Endometrium (tissue), 2 donors: ENCODE measurements around the gene ARHGEF37.
"Not testable (repeated sequence)": the region's sequence is repeated elsewhere in the genome, so short reads cannot be mapped to it uniquely, and the experiment has no call there.

ENCODE experiments used
- FAIRE-seq: peaks from 2 replicates; lab custom pipeline; 2012; peaks lifted over from hg19 to GRCh38; lab: Jason Lieb, UNC
- donor health status: control.
- donor health status: control.

The ARHGEF37 gene

GRCh38 chr5:149648464-149649393 lies 67.4 kb downstream of the ARHGEF37 start:
- not testable (repeated sequence) for FAIRE-seq

GRCh38 chr5:149649730-149650129 lies 68.4 kb downstream of the ARHGEF37 start:
- not testable (repeated sequence) for FAIRE-seq

GRCh38 chr5:149651686-149652085 lies 70.4 kb downstream of the ARHGEF37 start:
- FAIRE-seq, result no peak

GRCh38 chr5:149652697-149653096 lies 71.4 kb downstream of the ARHGEF37 start:
- FAIRE-seq, result no peak

DNA sequence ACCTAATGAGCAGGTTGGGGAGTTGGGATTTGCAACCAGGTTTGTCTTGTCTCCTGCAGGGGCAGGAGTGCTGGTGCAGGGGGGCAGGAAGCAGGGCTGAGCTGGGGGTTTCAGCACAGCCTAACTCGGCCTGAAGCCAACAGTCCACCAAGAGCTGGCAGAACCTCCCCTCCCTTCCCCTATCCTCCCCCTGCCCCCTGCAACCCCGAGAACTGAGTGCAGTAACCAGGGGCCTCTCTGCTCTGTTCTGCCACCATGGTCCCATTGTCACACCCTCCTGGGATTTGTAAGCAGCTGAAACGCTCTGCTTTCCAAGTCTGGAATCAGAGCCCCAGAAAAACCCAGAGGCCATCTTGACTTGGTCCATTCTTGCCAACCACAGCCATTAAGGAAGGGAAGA lies 72.9 kb downstream of the ARHGEF37 start:
- no peak for FAIRE-seq

- no peak for FAIRE-seq
Observed at GRCh38 chr5:149654883-149655505, 73.7 kb downstream of the ARHGEF37 start.

DNA sequence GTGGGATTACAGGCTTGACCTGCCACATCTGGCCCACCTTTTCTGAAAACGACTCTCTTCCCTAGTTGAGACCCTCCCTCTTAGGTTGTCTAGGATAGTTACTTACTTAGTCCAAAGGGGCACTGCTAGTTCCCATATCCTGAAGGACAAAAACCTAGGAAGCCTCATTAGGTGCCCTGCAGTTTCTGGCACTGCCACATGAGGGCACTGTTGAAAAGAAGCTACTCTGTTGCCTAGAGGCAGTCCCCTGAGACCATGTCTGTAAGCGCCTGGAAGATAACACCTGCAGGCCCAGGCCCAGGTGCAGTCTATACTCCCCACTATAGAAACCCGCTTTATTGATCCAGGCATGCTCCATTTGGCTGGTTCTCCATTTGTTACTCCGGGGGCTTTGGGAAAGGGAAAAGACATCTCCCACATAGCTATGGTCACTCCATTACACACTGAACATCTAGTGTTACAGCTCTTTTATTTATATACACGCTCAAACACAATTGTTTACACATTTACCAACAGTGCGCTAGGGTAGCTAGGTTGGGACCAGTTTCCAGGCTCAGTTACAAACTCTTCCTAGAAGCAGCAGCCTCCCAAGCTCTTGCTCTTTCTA lies 75.4 kb downstream of the ARHGEF37 start:
- FAIRE-seq, result no peak

DNA sequence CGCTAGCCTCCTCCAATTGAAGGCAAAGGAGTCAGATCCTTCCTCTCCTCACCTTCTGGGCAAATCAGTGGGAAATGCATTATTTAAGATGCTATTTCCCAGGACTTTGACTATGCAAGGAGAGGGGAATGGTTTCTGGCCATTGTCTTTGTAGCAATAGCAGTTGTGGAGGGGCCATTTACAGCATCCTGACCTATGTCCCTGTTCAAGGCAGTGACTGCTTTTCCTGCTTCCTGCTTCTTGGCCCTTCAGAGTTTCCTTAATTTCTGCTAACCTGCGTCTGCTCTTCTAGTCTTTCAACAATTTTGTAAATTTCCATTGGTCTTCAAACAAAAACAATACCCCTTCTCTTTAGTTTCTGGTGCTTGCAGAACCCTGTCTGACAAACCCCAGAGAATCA lies 76.0 kb downstream of the ARHGEF37 start:
- no peak for FAIRE-seq

DNA sequence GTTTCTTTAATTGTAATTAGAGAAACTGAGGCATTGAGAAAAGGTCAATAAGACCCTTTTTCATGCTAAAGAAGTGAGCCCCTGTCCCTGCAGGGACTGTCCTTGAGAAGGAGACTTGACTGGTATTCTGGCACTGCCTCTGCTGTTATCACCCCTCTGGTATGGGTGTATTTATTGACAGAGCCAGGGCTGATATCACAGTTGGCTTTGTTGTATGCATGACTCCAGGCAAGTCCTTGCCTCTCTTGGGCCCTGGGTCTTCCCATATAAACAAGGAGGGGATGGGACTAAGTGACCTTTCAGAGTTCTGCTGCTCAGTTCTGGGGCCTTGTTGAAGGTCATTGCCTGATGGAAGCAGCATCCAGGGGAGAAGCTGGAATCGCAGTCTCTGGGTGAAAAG lies 77.0 kb downstream of the ARHGEF37 start:
- FAIRE-seq, result no peak

GRCh38 chr5:149664083-149664482 lies 82.8 kb downstream of the ARHGEF37 start:
- FAIRE-seq, result no peak

DNA sequence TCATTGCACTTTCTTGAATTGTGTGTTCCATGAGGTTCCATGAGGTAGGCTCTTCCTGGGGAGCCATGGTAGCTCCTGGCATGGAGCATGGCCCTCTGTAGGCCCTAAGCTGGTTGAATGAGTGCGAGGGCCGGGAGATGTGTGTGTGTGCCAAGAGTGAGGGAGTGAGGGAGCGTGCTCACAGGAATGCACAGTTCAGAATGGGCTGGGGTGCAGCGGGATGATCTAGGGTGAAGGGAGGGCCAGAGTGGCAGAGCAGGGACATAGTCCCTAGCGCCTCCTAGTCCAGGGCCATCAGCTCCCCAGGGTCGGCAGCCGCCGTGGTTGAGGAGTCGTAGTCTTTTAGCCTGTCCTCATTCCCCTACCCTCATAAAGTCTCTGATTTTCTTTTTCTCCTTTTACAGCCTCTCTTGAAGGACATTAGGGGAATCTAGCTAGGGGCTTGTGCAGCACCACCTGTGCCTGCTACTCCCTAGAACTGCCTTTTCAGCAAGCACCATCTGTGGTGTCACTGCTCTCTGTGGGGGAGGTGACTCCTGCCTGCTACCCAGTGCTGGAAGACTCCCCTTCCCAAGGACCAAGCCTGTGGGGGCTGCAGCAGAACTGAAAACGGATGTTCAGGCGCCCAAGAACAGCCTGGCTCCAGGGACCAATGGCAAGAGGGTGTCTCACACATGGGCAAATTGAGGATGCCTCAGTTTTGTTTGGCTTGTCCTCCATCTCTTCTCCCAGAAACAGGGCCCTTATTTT lies 83.5 kb downstream of the ARHGEF37 start:
- no peak for FAIRE-seq

- FAIRE-seq, result no peak
Observed at GRCh38 chr5:149665416-149666175, 84.3 kb downstream of the ARHGEF37 start.

- FAIRE-seq, result no peak
Observed at GRCh38 chr5:149666212-149666852, 85.0 kb downstream of the ARHGEF37 start.

DNA sequence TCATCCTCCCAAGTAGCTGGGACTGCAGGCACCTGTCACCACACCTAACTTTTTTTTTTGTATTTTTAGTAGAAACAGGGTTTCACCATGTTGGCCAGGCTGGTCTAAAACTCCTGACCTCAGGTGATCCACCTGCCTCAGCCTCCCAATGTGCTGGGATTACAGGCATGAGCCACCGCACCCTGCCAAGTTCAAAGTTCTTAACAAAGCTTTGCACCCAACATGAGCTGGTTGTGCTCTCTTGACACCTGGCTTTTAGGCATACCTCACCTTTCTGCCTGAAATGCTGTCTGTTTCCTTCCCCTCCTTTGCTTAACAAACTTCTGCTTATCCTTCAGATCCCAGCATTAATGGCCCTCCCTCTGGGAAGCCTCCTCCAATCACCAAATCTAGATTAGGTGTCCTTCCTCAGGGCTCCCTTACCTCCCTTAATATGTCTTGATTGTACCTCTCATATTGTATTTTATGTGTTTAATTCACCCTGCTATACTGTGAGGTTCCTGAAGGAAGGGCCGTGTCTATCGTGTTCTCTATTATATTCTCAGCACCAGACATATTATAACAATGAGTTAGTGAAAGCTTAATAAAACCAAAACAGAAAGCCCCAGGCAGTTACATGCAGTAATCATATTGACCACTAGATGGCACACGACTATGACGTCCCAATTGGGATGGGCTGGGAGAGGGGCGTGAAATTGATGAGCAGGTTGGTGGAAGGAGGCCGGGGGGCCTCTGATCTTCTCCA lies 86.0 kb downstream of the ARHGEF37 start:
- no peak for FAIRE-seq

DNA sequence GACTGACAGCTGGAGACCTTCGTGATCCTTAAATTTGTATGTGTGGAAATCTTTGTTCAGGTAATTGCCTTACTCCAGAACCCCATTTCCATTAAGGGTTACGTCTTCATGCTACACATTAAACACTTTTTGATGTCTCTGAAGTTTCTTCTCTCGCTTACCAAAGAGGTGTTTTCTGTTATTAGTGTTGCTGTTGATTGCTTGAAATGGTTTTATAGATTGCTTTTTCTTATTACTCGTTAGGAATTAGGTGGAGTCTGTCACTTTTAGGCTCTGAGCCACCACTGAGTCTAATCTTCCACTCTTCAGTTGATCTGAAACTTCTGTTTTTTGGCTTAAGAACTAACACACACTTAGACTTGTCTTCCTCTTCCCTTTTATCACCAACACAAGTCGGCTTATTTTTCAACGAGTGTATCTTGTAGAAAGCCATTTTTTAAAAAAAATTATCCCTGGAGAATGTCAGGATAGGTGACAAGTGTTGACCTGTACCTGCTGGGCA lies 86.6 kb downstream of the ARHGEF37 start:
- no peak for FAIRE-seq

DNA sequence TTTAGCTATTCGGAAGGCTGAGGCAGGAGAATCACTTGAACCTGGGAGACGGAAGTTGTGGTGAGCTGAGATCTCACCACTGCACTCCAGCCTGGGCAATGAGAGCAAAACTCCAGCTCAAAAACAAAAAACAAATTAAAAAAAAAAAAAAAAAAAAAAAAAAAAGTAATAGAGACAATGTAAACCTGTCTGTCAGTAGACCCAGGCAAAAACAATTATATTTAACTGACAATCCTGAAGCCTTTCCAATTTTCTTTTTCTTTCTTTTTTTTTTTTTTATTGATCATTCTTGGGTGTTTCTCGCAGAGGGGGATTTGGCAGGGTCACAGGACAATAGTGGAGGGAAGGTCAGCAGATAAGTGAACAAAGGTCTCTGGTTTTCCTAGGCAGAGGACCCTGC lies 88.0 kb downstream of the ARHGEF37 start:
- not testable (repeated sequence) for FAIRE-seq

- no peak for FAIRE-seq
Observed at GRCh38 chr5:149671544-149671943, 90.2 kb downstream of the ARHGEF37 start.

- FAIRE-seq, result no peak
Observed at GRCh38 chr5:149672701-149673476, 91.6 kb downstream of the ARHGEF37 start.

DNA sequence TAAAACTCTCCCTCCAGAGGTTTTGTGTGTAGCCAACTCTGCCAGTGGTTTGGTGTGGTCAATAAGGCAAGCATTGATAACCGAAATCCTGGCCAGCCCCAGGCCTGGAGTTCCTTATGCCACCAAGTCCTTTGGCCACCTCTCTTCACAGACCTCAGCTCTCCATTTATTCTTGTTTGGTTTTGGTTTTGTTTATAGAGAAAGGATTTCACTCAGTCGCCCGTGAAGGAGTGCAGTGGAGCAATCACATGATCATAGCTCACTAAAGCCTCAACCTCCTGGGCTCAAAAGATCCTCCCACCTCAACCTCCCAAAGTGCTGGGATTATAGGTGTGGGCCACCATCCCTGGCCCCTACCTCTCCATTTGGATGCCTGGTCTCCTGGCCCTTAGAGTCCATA lies 93.4 kb downstream of the ARHGEF37 start:
- no peak for FAIRE-seq
